K562 (cell line): ENCODE measurements around the gene MTHFD2. TPM values are rescaled to one million over a fixed set of nuclear protein-coding genes. Genes with fewer than 3 reads are reported as not detected.

ENCODE experiments used
- ELF4 ChIP-seq: fragments of 450-650 bp; formaldehyde crosslinking; IDR thresholded peaks from 2 replicates; pipeline ENCODE4 v1.4.0; 2022; ENCODE audit warnings: missing genetic modification characterization
- GATA2 ChIP-seq: sonication (generic); formaldehyde crosslinking; IDR thresholded peaks from 2 replicates; pipeline ENCODE4 v1.4.0; 2020; ENCODE audit warnings: mild to moderate bottlenecking, missing genetic modification reagents
- MAFG ChIP-seq: fragments of 450-650 bp; conservative IDR thresholded peaks from 2 replicates; pipeline ENCODE4 v1.6.1; 2016; ENCODE audit warnings: missing genetic modification characterization, missing compliant biosample characterization
- ZNF24 ChIP-seq: fragments of 450-650 bp; IDR thresholded peaks from 2 replicates; pipeline ENCODE4 v1.6.1; 2016
- polyA plus RNA-seq, 8 experiments: library from polyadenylated mRNA; depleted of rRNA in 4 of 8; stranded (reverse) in 5 of 8; unstranded in 3 of 8; fragments of >200 nt; fragmentation: Nextera tagmentation in 2 of 8; fragmentation: Illumina TruSeq in 1 of 8; extraction: Ambion mirVana in 2 of 8; extraction: Trizol in 1 of 8; gene quantifications; 2 replicates each; pipeline versions ENCODE4 v1.2.1 to v1.2.3, GENCODE V29; 2011 to 2014; ENCODE audit warnings: inconsistent platforms in 1 of 8, missing spikeins in 1 of 8
- total RNA-seq, 7 experiments: library from RNA; depleted of rRNA in 6 of 7; stranded (reverse); fragments of >200 nt in 6 of 7; fragmentation: Illumina TruSeq in 2 of 7; extraction: Trizol in 2 of 7; gene quantifications; 2 replicates each; pipeline versions ENCODE4 v1.2.1 to v1.2.3, GENCODE V29; 2011 to 2021; ENCODE audit warnings: low replicate concordance in 1 of 7
- TF ChIP-seq, protein P1 (sequence below): fragments of 450-650 bp; IDR thresholded peaks from 2 replicates; pipeline ENCODE4 v1.7.0; 2016; ENCODE audit warnings: borderline replicate concordance
- TF ChIP-seq, protein P2 (sequence below), 2 experiments: fragments of 450-650 bp; IDR thresholded peaks; 2 replicates each; pipeline ENCODE4 v1.6.1; 2016; ENCODE audit warnings: mild to moderate bottlenecking in 2 of 2, borderline replicate concordance in 1 of 2, low read depth in 1 of 2, moderate library complexity in 1 of 2
- TF ChIP-seq, protein P3 (sequence below), 2 experiments: fragments of 450-650 bp; IDR thresholded peaks; 2 replicates each; pipeline ENCODE4 v1.6.1; 2018; ENCODE audit warnings: mild to moderate bottlenecking in 2 of 2, low read depth in 1 of 2; ENCODE audit not compliant: partially characterized antibody in 2 of 2

The MTHFD2 gene
- total and polyA plus RNA-seq, 9 of the 15 experiments (the other 6 are each of a cell fraction or from before 2014, with no cell fraction given), result 113 to 520 (median 234) TPM

DNA sequence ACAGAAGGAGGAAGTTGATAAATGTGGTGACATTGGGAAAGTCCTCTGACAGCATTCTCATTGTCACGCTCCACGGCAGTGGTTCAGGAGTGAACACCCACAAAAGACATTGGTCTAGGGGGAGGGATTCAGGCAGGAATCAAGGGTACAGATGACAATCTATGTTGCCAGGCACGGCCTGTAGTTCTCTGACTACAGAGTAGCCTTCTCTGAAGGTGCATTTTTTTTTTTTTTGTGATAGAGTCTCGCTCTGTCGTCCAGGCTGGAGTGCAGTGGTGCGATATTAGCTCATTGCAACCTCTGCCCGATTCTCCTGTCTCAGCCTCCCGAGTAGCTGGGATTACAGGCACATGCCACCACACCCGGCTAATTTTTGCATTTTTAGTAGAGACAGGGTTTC is 12.4 kb upstream of the MTHFD2 start (continued):
- TF ChIP-seq, protein P1, sequence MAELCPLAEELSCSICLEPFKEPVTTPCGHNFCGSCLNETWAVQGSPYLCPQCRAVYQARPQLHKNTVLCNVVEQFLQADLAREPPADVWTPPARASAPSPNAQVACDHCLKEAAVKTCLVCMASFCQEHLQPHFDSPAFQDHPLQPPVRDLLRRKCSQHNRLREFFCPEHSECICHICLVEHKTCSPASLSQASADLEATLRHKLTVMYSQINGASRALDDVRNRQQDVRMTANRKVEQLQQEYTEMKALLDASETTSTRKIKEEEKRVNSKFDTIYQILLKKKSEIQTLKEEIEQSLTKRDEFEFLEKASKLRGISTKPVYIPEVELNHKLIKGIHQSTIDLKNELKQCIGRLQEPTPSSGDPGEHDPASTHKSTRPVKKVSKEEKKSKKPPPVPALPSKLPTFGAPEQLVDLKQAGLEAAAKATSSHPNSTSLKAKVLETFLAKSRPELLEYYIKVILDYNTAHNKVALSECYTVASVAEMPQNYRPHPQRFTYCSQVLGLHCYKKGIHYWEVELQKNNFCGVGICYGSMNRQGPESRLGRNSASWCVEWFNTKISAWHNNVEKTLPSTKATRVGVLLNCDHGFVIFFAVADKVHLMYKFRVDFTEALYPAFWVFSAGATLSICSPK, result no peak
- no peak; the same call in 1 of the 2 replicates for TF ChIP-seq MAFG
- TF ChIP-seq, protein P2, sequence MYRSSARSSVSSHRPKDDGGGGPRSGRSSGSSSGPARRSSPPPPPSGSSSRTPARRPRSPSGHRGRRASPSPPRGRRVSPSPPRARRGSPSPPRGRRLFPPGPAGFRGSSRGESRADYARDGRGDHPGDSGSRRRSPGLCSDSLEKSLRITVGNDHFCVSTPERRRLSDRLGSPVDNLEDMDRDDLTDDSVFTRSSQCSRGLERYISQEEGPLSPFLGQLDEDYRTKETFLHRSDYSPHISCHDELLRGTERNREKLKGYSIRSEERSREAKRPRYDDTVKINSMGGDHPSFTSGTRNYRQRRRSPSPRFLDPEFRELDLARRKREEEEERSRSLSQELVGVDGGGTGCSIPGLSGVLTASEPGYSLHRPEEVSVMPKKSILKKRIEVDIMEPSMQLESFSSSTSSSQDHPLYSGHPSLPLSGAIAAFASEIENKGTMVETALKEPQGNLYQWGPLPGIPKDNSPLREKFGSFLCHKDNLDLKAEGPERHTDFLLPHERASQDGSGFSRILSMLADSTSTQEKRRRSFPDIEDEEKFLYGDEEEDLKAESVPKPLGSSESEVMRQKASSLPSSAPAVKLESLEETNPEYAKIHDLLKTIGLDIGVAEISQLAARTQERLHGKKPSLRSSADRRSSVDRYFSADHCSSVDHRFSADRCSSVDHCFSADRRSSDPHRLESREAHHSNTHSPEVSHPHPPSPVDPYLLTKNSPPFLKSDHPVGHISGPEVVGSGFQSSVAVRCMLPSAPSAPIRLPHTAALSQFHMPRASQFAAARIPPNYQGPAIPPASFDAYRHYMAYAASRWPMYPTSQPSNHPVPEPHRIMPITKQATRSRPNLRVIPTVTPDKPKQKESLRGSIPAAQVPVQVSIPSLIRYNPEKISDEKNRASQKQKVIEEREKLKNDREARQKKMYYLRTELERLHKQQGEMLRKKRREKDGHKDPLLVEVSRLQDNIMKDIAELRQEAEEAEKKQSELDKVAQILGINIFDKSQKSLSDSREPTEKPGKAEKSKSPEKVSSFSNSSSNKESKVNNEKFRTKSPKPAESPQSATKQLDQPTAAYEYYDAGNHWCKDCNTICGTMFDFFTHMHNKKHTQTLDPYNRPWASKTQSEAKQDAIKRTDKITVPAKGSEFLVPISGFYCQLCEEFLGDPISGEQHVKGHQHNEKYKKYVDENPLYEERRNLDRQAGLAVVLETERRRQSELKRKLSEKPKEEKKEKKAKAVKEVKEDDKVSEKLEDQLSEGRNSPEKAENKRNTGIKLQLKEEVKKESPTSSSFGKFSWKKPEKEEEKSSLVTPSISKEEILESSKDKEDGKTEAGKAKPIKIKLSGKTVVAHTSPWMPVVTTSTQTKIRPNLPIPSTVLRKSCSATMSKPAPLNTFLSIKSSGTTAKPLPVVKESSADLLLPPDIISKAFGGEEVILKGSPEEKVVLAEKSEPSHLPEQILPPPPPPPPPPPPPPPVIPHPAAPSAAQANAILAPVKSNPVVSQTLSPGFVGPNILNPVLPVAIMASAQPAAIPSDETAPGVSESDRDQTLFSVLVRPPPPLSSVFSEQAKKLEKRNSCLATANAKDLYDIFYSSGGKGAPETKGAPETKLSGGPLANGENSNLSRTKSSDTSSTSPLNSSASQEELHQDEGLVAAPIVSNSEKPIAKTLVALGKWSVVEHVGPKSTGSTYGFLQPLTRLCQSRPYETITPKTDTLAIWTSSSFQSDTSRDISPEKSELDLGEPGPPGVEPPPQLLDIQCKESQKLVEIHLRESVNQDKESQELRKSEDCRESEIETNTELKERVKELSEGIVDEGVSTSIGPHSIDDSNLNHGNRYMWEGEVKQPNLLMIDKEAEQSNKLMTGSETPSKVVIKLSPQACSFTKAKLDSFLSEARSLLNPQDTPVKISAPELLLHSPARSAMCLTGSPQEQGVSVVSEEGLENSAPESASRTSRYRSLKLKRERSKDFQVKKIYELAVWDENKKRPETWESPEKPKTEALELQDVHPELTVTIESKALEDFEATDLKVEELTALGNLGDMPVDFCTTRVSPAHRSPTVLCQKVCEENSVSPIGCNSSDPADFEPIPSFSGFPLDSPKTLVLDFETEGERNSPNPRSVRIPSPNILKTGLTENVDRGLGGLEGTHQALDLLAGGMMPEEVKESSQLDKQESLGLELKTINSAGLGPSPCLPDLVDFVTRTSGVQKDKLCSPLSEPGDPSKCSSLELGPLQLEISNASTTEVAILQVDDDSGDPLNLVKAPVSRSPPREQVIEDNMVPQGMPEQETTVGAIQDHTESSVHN (IDR thresholded peaks at IDR 0.05; ENCODE audit: borderline replicate concordance in 1 of 2, low read depth in 1 of 2), result peak in 1 of 2 experiments; percentile 59; a peak in 1 of 4 replicates
- TF ChIP-seq, protein P3, sequence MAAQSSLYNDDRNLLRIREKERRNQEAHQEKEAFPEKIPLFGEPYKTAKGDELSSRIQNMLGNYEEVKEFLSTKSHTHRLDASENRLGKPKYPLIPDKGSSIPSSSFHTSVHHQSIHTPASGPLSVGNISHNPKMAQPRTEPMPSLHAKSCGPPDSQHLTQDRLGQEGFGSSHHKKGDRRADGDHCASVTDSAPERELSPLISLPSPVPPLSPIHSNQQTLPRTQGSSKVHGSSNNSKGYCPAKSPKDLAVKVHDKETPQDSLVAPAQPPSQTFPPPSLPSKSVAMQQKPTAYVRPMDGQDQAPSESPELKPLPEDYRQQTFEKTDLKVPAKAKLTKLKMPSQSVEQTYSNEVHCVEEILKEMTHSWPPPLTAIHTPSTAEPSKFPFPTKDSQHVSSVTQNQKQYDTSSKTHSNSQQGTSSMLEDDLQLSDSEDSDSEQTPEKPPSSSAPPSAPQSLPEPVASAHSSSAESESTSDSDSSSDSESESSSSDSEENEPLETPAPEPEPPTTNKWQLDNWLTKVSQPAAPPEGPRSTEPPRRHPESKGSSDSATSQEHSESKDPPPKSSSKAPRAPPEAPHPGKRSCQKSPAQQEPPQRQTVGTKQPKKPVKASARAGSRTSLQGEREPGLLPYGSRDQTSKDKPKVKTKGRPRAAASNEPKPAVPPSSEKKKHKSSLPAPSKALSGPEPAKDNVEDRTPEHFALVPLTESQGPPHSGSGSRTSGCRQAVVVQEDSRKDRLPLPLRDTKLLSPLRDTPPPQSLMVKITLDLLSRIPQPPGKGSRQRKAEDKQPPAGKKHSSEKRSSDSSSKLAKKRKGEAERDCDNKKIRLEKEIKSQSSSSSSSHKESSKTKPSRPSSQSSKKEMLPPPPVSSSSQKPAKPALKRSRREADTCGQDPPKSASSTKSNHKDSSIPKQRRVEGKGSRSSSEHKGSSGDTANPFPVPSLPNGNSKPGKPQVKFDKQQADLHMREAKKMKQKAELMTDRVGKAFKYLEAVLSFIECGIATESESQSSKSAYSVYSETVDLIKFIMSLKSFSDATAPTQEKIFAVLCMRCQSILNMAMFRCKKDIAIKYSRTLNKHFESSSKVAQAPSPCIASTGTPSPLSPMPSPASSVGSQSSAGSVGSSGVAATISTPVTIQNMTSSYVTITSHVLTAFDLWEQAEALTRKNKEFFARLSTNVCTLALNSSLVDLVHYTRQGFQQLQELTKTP (IDR thresholded peaks at IDR 0.05; ENCODE audit: low read depth in 1 of 2, partially characterized antibody in 2 of 2), result no peak
- TF ChIP-seq ELF4, result no peak
- TF ChIP-seq ZNF24, result no peak
- peak; percentile 88 for TF ChIP-seq GATA2 (CRISPR knock-in tag)
